K562 (cell line): Measurements from ENCODE around the gene B3GAT3. TPM values are rescaled to one million over a fixed set of nuclear protein-coding genes. Genes with fewer than 3 reads are reported as not detected.

Experiments
- CBX2 ChIP-seq: fragments of 200-600 bp; sonication (generic); IDR thresholded peaks from one replicate; pipeline ENCODE4 v1.6.1; 2012; ENCODE audit warnings: mild to moderate bottlenecking, low read length, inconsistent platforms; ENCODE audit not compliant: insufficient read depth, poor library complexity, severe bottlenecking
- CBX5 ChIP-seq: IDR thresholded peaks from 2 replicates; pipeline ENCODE4 v1.6.1; 2014; ENCODE audit warnings: low read depth, borderline replicate concordance
- E4F1 ChIP-seq: fragments of 250-450 bp; sonication (Bioruptor Pico); IDR thresholded peaks from 2 replicates; pipeline ENCODE4 v1.5.0; 2021; ENCODE audit warnings: mild to moderate bottlenecking, borderline replicate concordance
- FOS ChIP-seq: IDR thresholded peaks from 3 replicates; pipeline ENCODE4 v1.6.1; 2011; ENCODE audit not compliant: insufficient read length; ENCODE audit errors: extremely low read depth
- HINFP ChIP-seq: fragments of 450-650 bp; conservative IDR thresholded peaks from 2 replicates; pipeline ENCODE4 v1.6.1; 2016; ENCODE audit warnings: missing genetic modification characterization, low read depth, mild to moderate bottlenecking, control low read depth, missing compliant biosample characterization
- KDM1A ChIP-seq, 2 experiments: fragments of 450-650 bp; IDR thresholded peaks; 2 replicates each; pipeline ENCODE4 v1.6.1; 2016; ENCODE audit warnings: mild to moderate bottlenecking in 2 of 2
- KLF16 ChIP-seq: IDR thresholded peaks from 2 replicates; pipeline ENCODE4 v1.6.1; 2016; ENCODE audit warnings: antibody characterized with exemption
- KLF6 ChIP-seq: fragments of 250-450 bp; sonication (Bioruptor Pico); IDR thresholded peaks from 2 replicates; pipeline ENCODE4 v1.4.0; 2020; ENCODE audit warnings: mild to moderate bottlenecking, moderate library complexity, borderline replicate concordance
- MTA1 ChIP-seq: fragments of 450-650 bp; IDR thresholded peaks from 2 replicates; pipeline ENCODE4 v1.6.1; 2017; ENCODE audit warnings: borderline replicate concordance
- MXI1 ChIP-seq: IDR thresholded peaks from 2 replicates; pipeline ENCODE4 v1.6.1; 2011; ENCODE audit warnings: low read depth, mild to moderate bottlenecking, improper control_type of control experiment, low read length
- NBN ChIP-seq: fragments of 450-650 bp; IDR thresholded peaks from 2 replicates; pipeline ENCODE4 v1.6.1; 2016; ENCODE audit warnings: low read depth, mild to moderate bottlenecking
- POLR2AphosphoS5 ChIP-seq: IDR thresholded peaks from 2 replicates; pipeline ENCODE4 v1.6.1; 2011; ENCODE audit warnings: mild to moderate bottlenecking, low read depth, low read length, moderate library complexity; ENCODE audit not compliant: control insufficient read depth, insufficient read depth
- RAD21 ChIP-seq, 2 experiments: fragments of 250-450 bp in 1 of 2; fragments of 450-650 bp in 1 of 2; sonication (Bioruptor Pico) in 1 of 2; formaldehyde crosslinking in 1 of 2; IDR thresholded peaks in 1 of 2; conservative IDR thresholded peaks in 1 of 2; 2 replicates each; pipeline versions ENCODE4 v1.4.0 to v1.8.0; 2020 to 2022; ENCODE audit warnings: mild to moderate bottlenecking in 2 of 2, moderate library complexity in 1 of 2
- RBM25 ChIP-seq: fragments of 200-400 bp; formaldehyde crosslinking; IDR thresholded peaks from 2 replicates; pipeline ENCODE4 v1.6.1; 2018; ENCODE audit warnings: low read length, low read depth, moderate library complexity; ENCODE audit not compliant: severe bottlenecking
- SMC3 ChIP-seq: conservative IDR thresholded peaks from 2 replicates; pipeline ENCODE4 v1.6.1; 2011; ENCODE audit warnings: low read depth, low read length, improper control_type of control experiment; ENCODE audit not compliant: insufficient read depth
- ZNF124 ChIP-seq: sonication (generic); formaldehyde crosslinking; IDR thresholded peaks from 2 replicates; pipeline ENCODE4 v1.8.1; 2022; ENCODE audit warnings: missing genetic modification reagents
- ZNF282 ChIP-seq: sonication (generic); formaldehyde crosslinking; IDR thresholded peaks from 2 replicates; pipeline ENCODE4 v1.8.1; 2023; ENCODE audit warnings: missing genetic modification reagents
- ZNF311 ChIP-seq: fragments of 250-450 bp; sonication (Bioruptor Pico); IDR thresholded peaks from 2 replicates; pipeline ENCODE4 v1.4.0; 2020; ENCODE audit warnings: mild to moderate bottlenecking, moderate library complexity
- ZNF449 ChIP-seq: fragments of 250-450 bp; sonication (Bioruptor Pico); IDR thresholded peaks from 2 replicates; pipeline ENCODE4 v1.8.0; 2022; ENCODE audit warnings: moderate library complexity, mild to moderate bottlenecking, inconsistent platforms
- polyA plus RNA-seq, 8 experiments: library from polyadenylated mRNA; depleted of rRNA in 4 of 8; stranded (reverse) in 5 of 8; unstranded in 3 of 8; fragments of >200 nt; fragmentation: Nextera tagmentation in 2 of 8; fragmentation: Illumina TruSeq in 1 of 8; extraction: Ambion mirVana in 2 of 8; extraction: Trizol in 1 of 8; gene quantifications; 2 replicates each; pipeline versions ENCODE4 v1.2.1 to v1.2.3, GENCODE V29; 2011 to 2014; ENCODE audit warnings: inconsistent platforms in 1 of 8, missing spikeins in 1 of 8
- total RNA-seq, 7 experiments: library from RNA; depleted of rRNA in 6 of 7; stranded (reverse); fragments of >200 nt in 6 of 7; fragmentation: Illumina TruSeq in 2 of 7; extraction: Trizol in 2 of 7; gene quantifications; 2 replicates each; pipeline versions ENCODE4 v1.2.1 to v1.2.3, GENCODE V29; 2011 to 2021; ENCODE audit warnings: low replicate concordance in 1 of 7

The B3GAT3 gene
- total and polyA plus RNA-seq, 9 of the 15 experiments (the other 6 are each of a cell fraction or from before 2014, with no cell fraction given), result 0.30 to 64.0 (median 21.4) TPM

- TF ChIP-seq HINFP (no peak), ZNF124 (CRISPR knock-in tag) (no peak), RAD21 (CRISPR knock-in tag; conservative IDR thresholded peaks at IDR 0.05 in 1 of 2, IDR thresholded peaks at IDR 0.05 in 1 of 2) (no peak), MXI1 (peak; percentile 98), SMC3 (no peak), KDM1A (IDR thresholded peaks at IDR 0.05) (no peak), NBN (peak; percentile 99), CBX2 (no peak), KLF6 (CRISPR knock-in tag) (no peak), ZNF449 (CRISPR knock-in tag) (no peak), CBX5 (no peak), POLR2AphosphoS5 (peak; percentile 75; the same call in 1 of the 2 replicates), MTA1 (peak; percentile 66; the same call in 1 of the 2 replicates), RBM25 (no peak), KLF16 (no peak), FOS (no peak), E4F1 (CRISPR knock-in tag) (no peak), ZNF282 (no peak), ZNF311 (no peak)
These were observed at the start of gene B3GAT3 (continued) for GRCh38 chr11:62621567-62622470.
